NB4 (cell line): ENCODE measurements around the gene KRTAP17-1.

ENCODE experiments used
- MYC ChIP-seq: IDR thresholded peaks from 2 replicates; pipeline ENCODE4 v1.6.1; 2011; ENCODE audit warnings: low read depth, low read length
- POLR2A ChIP-seq: IDR thresholded peaks from 2 replicates; pipeline ENCODE4 v1.6.1; 2011; ENCODE audit warnings: mild to moderate bottlenecking; ENCODE audit not compliant: insufficient read length; ENCODE audit errors: extremely low read depth
- TF ChIP-seq, protein P1 (sequence below): IDR thresholded peaks from one replicate; pipeline ENCODE4 v1.5.1; 2012; ENCODE audit warnings: low read depth, low read length
- TF ChIP-seq, protein P2 (sequence below): IDR thresholded peaks from 2 replicates; pipeline ENCODE4 v1.6.1; 2011; ENCODE audit warnings: low read depth, low read length

DNA sequence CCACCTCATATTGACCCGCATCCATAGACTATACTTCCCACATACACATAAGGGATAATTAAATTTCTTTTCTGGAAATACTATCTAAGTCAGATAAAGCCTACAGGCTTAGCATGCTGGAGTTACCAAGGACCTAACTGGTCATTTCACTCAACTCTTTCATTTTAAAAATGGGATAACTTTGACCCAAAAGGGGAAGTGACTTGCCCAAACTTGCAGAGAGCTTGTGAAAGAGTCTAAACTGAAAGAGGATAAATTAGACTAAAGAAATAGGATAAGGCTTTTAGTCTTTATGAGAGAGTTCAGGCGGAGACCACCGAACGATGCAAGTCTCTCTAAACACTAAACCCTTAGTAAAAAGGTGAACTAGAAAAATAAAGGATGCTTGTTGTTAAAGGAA, 39.0 kb upstream of the KRTAP17-1 start:
- TF ChIP-seq, protein P1, sequence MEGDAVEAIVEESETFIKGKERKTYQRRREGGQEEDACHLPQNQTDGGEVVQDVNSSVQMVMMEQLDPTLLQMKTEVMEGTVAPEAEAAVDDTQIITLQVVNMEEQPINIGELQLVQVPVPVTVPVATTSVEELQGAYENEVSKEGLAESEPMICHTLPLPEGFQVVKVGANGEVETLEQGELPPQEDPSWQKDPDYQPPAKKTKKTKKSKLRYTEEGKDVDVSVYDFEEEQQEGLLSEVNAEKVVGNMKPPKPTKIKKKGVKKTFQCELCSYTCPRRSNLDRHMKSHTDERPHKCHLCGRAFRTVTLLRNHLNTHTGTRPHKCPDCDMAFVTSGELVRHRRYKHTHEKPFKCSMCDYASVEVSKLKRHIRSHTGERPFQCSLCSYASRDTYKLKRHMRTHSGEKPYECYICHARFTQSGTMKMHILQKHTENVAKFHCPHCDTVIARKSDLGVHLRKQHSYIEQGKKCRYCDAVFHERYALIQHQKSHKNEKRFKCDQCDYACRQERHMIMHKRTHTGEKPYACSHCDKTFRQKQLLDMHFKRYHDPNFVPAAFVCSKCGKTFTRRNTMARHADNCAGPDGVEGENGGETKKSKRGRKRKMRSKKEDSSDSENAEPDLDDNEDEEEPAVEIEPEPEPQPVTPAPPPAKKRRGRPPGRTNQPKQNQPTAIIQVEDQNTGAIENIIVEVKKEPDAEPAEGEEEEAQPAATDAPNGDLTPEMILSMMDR: no peak
- TF ChIP-seq, protein P2, sequence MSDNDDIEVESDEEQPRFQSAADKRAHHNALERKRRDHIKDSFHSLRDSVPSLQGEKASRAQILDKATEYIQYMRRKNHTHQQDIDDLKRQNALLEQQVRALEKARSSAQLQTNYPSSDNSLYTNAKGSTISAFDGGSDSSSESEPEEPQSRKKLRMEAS: no peak
- TF ChIP-seq POLR2A (no peak), MYC (no peak)
